T-helper 1 cell treated with Interleukin-12 subunit alpha and Interleukin-12 subunit beta and Interleukin-4 antibody, amounts not matched to agents 30 μg/mL and 1 μg/mL, for 36 hours (primary cell): Measurements from ENCODE around the gene SLC22A15.
"Not testable (repeated sequence)": the region's sequence is repeated elsewhere in the genome, so short reads cannot be mapped to it uniquely, and the experiment has no call there.

Experiments used
- H3K27ac Mint-ChIP-seq: one replicate; pipeline ENCODE4 v1.8.0; 2021; ENCODE audit warnings: mild to moderate bottlenecking, mixed read lengths
- H3K27me3 Mint-ChIP-seq: one replicate; pipeline ENCODE4 v1.8.0; 2021; ENCODE audit warnings: low read depth, mixed read lengths
- H3K36me3 Mint-ChIP-seq: one replicate; pipeline ENCODE4 v1.8.0; 2021; ENCODE audit warnings: low read depth, mixed read lengths
- H3K4me1 Mint-ChIP-seq: one replicate; pipeline ENCODE4 v1.8.0; 2021; ENCODE audit warnings: low read depth, mixed read lengths
- H3K4me3 Mint-ChIP-seq: one replicate; pipeline ENCODE4 v1.8.0; 2021; ENCODE audit warnings: mild to moderate bottlenecking, moderate library complexity, mixed read lengths
- H3K9me3 Mint-ChIP-seq: one replicate; pipeline ENCODE4 v1.8.0; 2021; ENCODE audit warnings: mixed read lengths

SLC22A15 gene

DNA sequence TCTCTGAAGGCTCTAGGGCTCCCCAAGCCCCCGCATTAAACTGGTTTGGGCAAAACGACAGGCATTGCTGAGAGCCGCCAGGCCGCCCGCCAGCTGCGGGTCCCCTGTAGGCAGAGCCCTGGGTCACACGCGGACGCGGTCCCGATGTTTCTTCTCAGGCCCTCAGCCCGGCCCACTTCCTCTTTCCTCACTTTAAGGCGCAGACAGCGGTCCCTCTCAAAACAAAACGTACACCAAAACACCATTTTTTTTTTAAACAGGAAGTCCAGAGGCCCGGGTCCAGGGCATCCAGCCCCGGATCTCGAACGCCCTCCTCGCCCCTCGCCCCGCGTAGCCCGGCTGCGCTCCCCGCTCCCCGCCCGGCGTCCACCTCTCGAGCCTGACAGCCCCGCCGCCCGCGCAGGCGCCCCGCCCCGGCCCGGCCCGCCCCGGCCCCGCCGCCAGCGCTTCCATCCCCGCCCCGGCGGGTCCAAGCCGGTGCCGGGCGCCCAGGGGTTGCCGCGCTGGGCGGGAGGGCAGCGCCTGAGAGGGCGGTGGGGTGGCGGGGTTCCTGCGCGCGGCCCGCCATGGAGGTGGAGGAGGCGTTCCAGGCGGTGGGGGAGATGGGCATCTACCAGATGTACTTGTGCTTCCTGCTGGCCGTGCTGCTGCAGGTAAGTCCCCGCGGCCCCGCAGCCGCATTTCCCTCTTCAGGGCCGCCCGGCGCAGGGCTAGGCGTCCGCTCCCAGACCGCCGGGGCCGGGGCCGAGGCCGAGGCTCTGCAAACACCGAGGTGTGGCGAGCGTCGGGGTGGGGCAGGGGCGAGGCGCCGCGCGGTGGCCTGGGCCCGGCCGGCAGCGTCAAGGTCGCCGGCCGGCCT lies at the start of gene SLC22A15:
Gene SLC22A15, plus strand, starts transcription at position 452 of the 859 bp plus-strand sequence. Its CDS starts 115 bp downstream, at position 567.
- Mint-ChIP-seq H3K9me3 (no peaks in the 10 kb centered on the region), H3K27me3 (peaks cover 71% of the 10 kb centered on the region), H3K4me1 (peaks cover 7% of the 10 kb centered on the region), H3K27ac (peak within 1 kb of the TSS; percentile 31), H3K4me3 (peak within 1 kb of the TSS; percentile 87), H3K36me3 (no peaks in the 10 kb centered on the region)

DNA sequence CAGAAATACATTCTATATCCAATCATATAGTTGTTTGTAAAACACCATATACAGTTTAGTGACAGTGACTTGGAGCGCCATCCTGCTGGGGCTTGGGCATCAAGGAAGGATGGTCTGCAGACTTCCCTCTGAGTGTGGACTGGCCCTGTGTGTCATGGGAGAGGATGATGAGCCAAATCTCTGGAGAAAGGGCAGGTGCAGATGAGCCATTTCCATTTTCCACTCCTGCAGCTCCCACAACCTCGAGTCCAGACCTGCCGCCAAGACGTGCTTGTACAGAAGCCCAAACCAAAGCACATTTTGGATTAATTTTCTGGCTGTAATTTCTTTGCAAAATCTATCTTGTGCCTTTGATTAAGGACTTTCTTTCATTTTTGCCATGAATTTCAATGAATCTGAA lies 48.3 kb upstream of the SLC22A15 start:
- Mint-ChIP-seq H3K36me3 (peaks cover 1% of the 10 kb centered on the region), H3K9me3 (no peaks in the 10 kb centered on the region), H3K4me1 (peaks cover 7% of the 10 kb centered on the region), H3K27ac (no peak overlapping the region), H3K4me3 (no peak overlapping the region), H3K27me3 (peaks cover 8% of the 10 kb centered on the region)

DNA sequence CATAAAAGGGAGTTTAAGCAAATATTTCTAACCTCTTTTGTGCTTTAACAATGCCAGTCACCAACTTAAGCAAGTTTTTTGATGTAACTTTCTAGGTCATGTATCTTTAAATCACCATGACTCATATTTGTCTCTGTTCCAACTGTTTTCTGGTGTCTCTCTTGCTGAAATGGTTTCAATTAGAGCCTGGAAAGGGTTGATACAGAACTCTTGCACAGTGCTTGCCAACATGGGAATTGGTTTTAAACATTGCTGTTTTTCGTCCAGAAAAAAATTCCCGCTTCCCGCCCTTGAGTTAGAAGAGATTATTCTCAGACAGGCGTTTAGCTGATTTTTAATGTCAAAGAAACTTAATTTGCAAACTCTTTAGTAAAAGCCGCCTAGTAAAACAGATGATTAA lies 46.4 kb upstream of the SLC22A15 start:
- peaks cover under 1% of the 10 kb centered on the region for H3K4me1 Mint-ChIP-seq
- H3K36me3 Mint-ChIP-seq = peaks cover 1% of the 10 kb centered on the region
- no peak overlapping the region for H3K4me3 Mint-ChIP-seq
- no peaks in the 10 kb centered on the region for H3K27me3 Mint-ChIP-seq
- H3K9me3 Mint-ChIP-seq = no peaks in the 10 kb centered on the region
- H3K27ac Mint-ChIP-seq = no peak overlapping the region

DNA sequence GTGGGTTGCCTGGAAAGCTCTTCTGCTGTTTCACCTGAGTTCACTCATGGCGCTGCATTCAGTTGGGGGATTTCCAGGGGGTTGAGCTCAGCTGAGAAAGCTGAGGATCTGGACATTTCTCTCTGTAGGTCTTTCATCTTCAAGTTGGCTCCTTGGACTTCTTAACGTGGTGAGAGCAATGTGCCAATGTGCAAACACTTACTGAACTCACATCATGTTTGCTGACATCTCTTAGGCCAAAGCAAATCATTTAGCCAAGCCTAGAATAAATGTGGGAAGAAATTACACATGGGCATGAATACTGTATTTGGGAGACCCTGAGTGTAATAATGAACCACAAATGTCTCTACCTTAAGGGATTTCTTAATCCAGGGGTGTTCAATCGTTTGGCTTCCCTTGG lies 42.7 kb upstream of the SLC22A15 start:
- Mint-ChIP-seq H3K9me3 (no peaks in the 10 kb centered on the region), H3K27me3 (no peaks in the 10 kb centered on the region), H3K27ac (no peak overlapping the region), H3K36me3 (peaks cover 1% of the 10 kb centered on the region), H3K4me1 (no peaks in the 10 kb centered on the region), H3K4me3 (no peak overlapping the region)

DNA sequence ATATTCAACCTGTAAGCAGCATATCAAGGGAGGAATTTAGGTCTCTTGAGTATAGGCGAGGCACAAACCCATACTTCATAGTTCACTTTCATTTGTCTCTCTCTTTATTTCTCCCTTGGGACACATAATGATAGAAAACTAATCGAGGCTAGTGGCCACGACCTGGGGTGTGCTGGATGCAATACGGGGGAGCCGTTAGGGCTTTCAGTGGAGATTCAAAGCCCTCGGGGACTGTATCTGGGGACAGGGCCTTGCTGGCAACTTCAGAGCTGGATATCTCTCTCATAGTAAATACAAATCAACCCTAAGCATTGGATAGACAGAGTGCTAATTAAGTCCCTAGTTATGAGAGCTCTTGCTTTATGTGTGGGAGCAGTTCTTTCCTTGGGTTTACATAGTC lies 36.9 kb upstream of the SLC22A15 start:
- Mint-ChIP-seq H3K4me3 (no peak overlapping the region), H3K4me1 (no peaks in the 10 kb centered on the region), H3K36me3 (no peaks in the 10 kb centered on the region), H3K9me3 (no peaks in the 10 kb centered on the region), H3K27ac (no peak overlapping the region), H3K27me3 (peaks cover 4% of the 10 kb centered on the region)

DNA sequence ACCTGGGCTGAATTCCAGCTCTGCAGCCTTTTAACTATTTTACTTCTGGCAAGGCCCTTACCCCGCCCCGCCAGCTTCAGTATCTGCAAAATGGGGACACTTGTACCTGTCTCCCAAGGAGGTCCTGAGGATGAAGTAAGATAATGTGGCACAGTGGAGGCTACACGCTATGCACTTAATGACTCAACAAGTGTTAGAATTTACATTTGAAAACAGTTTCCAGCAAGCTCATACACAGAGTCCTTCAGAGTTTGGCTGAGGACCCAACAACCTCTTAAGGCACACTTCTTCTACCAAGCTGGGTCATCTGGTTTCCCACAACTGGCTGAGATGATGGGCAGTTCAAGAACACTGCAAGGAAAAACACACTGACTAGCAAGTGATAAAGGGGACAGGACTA lies 30.2 kb upstream of the SLC22A15 start:
- no peak overlapping the region for H3K4me3 Mint-ChIP-seq

DNA sequence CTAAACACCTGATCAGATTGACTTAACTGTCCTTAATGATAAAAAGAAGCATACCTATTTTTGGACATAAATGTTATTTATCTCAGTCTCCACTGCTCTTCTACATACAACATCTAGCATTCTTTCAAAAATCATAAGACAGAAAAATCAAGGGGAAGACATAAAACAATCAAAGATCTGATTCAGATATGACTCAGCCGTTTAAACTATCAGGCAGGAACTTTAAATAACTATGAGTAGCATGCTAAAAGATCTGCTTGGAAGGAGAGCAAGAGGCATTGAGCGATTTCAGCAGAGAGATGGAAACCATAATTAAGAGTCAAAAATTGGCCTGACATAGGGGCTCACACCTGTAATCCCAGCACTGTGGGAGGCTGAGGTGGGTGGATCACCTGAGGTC lies 27.2 kb upstream of the SLC22A15 start:
- Mint-ChIP-seq H3K36me3 (no peaks in the 10 kb centered on the region), H3K27ac (no peak overlapping the region), H3K9me3 (peaks cover 4% of the 10 kb centered on the region), H3K4me3 (no peak overlapping the region), H3K27me3 (peaks cover 15% of the 10 kb centered on the region), H3K4me1 (peaks cover 3% of the 10 kb centered on the region)

More for the DNA sequence above, 30.2 kb upstream of the SLC22A15 start:
- Mint-ChIP-seq H3K36me3 (no peaks in the 10 kb centered on the region), H3K4me1 (no peaks in the 10 kb centered on the region), H3K27ac (no peak overlapping the region), H3K27me3 (peaks cover 16% of the 10 kb centered on the region), H3K9me3 (no peaks in the 10 kb centered on the region)

DNA sequence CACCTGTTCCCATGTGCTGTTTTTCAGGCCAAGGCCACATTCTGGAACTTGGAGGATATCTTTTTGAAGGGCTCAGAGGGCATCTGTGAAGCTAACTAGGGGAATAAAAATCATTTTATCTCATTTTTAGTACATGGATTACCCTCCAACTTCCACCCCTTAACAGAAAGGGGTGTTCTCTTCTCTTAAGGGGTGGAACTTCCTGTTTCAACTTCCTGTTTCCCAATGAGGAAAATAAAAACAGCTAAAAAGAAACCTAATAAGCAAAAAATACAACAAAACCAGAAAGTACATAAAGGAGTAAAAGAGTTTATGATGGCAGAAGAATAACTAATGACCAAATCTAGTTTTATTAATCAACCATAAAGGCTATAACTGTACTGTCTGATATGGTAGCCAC lies 24.8 kb upstream of the SLC22A15 start:
- Mint-ChIP-seq H3K4me3 (no peak overlapping the region), H3K9me3 (peaks cover 4% of the 10 kb centered on the region), H3K36me3 (no peaks in the 10 kb centered on the region), H3K27ac (no peak overlapping the region), H3K27me3 (peaks cover 17% of the 10 kb centered on the region), H3K4me1 (peaks cover 3% of the 10 kb centered on the region)

DNA sequence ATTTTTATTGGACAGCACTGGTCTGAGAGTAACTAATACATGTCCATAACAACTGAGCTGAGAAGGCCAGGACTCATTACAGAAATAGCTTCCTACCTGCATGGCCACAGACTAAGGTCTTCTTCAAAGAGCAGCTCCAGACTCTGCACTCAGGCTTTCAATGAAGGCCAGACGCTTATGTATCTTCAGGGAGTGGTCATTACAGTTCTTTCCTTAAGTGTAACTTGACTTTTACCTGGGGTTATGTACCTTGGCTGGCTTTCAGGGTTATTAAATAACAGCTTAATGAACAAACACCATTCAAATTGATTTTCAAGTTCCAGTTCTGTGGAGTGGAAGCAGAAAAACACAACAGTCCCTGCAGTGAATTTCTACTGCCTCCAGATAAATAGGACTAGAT lies 23.8 kb upstream of the SLC22A15 start:
- Mint-ChIP-seq H3K4me1 (peaks cover 3% of the 10 kb centered on the region), H3K36me3 (no peaks in the 10 kb centered on the region), H3K9me3 (peaks cover 4% of the 10 kb centered on the region), H3K4me3 (no peak overlapping the region), H3K27me3 (peaks cover 25% of the 10 kb centered on the region), H3K27ac (no peak overlapping the region)

DNA sequence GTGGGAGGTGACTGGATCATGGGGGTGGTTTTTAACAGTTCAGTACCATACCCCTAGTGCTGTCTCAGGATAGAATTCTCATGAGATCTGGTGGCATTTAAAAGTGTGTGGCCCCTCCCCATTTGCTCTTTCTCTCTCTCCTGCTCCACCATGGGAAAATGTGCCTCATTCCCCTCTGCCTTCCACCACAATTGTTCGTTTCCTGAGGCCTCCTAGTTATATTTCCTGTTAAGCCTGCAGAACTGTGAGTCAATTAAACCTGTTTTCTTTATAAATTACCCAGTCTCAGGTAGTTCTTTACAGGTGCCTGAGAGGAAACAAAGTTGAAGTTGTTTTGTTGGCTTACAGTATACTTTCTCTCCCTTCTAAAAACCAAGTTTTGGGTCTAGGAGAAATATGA lies 23.1 kb upstream of the SLC22A15 start:
- peaks cover 4% of the 10 kb centered on the region for H3K9me3 Mint-ChIP-seq
- H3K27me3 Mint-ChIP-seq = peaks cover 30% of the 10 kb centered on the region
- H3K4me3 Mint-ChIP-seq = no peak overlapping the region
- H3K4me1 Mint-ChIP-seq = peaks cover 3% of the 10 kb centered on the region
- H3K27ac Mint-ChIP-seq = no peak overlapping the region
- no peaks in the 10 kb centered on the region for H3K36me3 Mint-ChIP-seq

DNA sequence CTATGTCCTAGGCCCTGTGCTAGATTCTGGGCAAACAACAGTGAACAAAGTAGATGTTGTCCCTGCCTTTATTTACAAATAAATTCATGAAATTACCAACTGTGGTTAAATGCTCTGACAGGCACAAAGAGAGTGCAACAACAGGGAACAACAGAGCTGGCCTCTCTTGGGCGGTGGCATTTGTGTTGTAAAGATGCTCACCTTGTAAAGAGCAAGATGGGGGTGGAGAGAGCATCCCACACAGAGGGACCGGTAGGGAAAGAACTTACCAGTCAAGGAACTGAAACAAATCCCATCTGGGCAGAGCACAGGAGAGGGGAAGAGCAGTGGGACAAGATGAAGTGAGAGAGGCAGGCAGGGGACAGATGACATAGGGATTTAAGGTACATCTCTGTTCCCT lies 21.6 kb upstream of the SLC22A15 start:
- peaks cover 31% of the 10 kb centered on the region for H3K27me3 Mint-ChIP-seq

DNA sequence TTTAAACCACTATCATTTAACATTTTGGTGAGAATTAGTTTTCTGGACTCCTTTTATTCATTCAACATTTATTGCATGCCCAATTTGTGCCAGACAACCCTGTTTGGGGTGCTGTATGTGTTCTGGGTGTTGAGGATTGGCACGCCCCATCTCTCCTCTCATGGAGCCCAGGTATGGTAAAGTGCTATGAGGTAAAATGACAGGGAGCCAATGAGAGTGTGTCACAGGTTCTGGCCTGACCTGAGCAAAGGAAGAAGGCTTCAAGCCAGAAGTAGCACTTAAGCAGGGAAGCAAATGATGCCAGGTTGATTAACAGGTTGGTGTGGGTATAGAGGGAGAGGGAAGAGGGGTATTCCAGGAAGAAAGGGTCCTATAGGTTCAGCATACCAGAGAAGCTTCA lies 21.1 kb upstream of the SLC22A15 start:
- Mint-ChIP-seq H3K4me1 (peaks cover 3% of the 10 kb centered on the region), H3K27ac (no peak overlapping the region), H3K9me3 (peaks cover 4% of the 10 kb centered on the region), H3K36me3 (no peaks in the 10 kb centered on the region), H3K27me3 (peaks cover 30% of the 10 kb centered on the region), H3K4me3 (no peak overlapping the region)

More for the DNA sequence above, 21.6 kb upstream of the SLC22A15 start:
- Mint-ChIP-seq H3K36me3 (no peaks in the 10 kb centered on the region), H3K4me3 (no peak overlapping the region), H3K9me3 (peaks cover 4% of the 10 kb centered on the region), H3K4me1 (peaks cover 3% of the 10 kb centered on the region), H3K27ac (no peak overlapping the region)

DNA sequence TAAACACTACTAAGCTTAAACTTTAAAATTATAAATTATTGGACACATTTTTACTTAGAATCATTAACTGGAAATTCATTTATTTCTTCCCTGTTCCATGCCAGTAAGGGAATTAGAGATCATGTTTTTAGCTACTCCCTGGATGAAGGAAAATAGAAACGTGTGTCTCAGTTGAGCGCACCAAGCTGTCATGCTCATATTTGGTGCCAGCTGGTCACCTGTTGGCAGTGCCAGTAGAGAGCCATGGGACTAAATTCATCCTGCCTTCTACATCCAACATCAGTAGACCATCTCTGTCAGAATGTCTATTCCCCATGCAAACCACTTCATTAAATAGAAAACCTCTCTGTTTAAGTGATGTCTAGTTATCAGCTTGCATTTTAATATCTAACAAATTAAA lies 17.4 kb upstream of the SLC22A15 start:
- H3K4me1 Mint-ChIP-seq = no peaks in the 10 kb centered on the region
- no peaks in the 10 kb centered on the region for H3K9me3 Mint-ChIP-seq
- no peaks in the 10 kb centered on the region for H3K36me3 Mint-ChIP-seq
- no peak overlapping the region for H3K4me3 Mint-ChIP-seq
- peaks cover 48% of the 10 kb centered on the region for H3K27me3 Mint-ChIP-seq
- no peak overlapping the region for H3K27ac Mint-ChIP-seq

DNA sequence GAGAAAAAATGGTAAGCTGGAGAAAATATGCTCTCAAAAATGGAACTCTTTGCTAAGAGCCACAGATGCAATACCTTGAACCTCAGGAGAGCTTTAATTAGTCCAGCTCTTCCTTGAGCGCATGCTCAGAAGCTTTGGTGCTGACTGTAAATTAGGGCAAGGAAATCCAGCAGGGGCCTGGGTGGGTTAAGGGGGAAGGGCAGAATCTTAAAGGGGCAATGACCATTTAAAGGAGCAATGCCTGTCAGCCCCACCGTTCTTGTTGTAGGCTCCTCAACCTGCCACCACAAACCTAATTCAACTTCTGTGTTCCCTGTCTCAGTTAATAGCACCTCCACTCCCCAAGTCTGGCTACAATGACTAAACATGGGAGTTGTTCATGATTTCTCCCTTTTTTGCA lies 6.8 kb upstream of the SLC22A15 start:
- H3K4me1 Mint-ChIP-seq = no peaks in the 10 kb centered on the region

DNA sequence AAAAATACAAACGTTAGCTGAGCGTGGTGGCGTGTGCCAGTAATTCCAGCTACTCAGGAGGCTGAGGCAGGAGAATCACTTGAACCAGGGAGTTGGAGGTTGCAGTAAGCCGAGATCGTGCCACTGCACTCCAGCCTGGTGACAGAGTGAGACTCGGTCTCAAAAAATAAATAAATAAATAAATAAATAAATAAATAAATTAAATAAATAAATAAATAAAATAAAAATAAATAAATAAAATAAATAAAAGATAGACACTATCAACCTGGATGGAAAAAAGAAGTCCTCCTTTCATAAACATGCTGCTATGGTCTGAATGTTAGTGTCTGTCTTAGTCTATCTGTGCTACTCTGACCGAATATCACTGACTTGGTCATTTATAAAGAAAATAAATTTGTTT lies 4.5 kb upstream of the SLC22A15 start:
- H3K36me3 Mint-ChIP-seq, H3K9me3 Mint-ChIP-seq, H3K4me1 Mint-ChIP-seq, H3K27ac Mint-ChIP-seq, H3K4me3 Mint-ChIP-seq: not testable (repeated sequence)
- H3K27me3 Mint-ChIP-seq = peaks cover 54% of the 10 kb centered on the region

More for the DNA sequence above, 6.8 kb upstream of the SLC22A15 start:
- Mint-ChIP-seq H3K36me3 (no peaks in the 10 kb centered on the region), H3K9me3 (no peaks in the 10 kb centered on the region), H3K27ac (no peak overlapping the region), H3K4me3 (no peak overlapping the region), H3K27me3 (peaks cover 53% of the 10 kb centered on the region)
